GM21576 (cell line): Measurements from ENCODE around the gene STIM2.
"Not testable (repeated sequence)": the region's sequence is repeated elsewhere in the genome, so short reads cannot be mapped to it uniquely, and the experiment has no call there.

Experiments used
- ATAC-seq: cut with Tn5 transposase; IDR thresholded peaks from one replicate; pipeline ENCODE4 v1.9.1; 2021; ENCODE audit warnings: mild to moderate bottlenecking, moderate library complexity; ENCODE audit not compliant: unreplicated experiment

STIM2 gene

GRCh38 chr4:26860157-26860921 is at the start of gene STIM2:
TSS of gene STIM2 (plus strand) at chr4:26860841.
- peak; percentile 55 for ATAC-seq

GRCh38 chr4:26811571-26811970 is 49.1 kb upstream of the STIM2 start:
- not testable (repeated sequence) for ATAC-seq

- ATAC-seq, result no peak
These were observed 48.5 kb upstream of the STIM2 start for GRCh38 chr4:26812049-26812714.

GRCh38 chr4:26813698-26814097 is 46.9 kb upstream of the STIM2 start:
- no peak for ATAC-seq

GRCh38 chr4:26815199-26815598 is 45.4 kb upstream of the STIM2 start:
- ATAC-seq, result no peak

- ATAC-seq, result no peak
These were observed 44.9 kb upstream of the STIM2 start for GRCh38 chr4:26815706-26816105.

- ATAC-seq, result no peak
These were observed 41.6 kb upstream of the STIM2 start for GRCh38 chr4:26819026-26819425.

GRCh38 chr4:26819478-26820095 is 41.1 kb upstream of the STIM2 start:
- no peak for ATAC-seq

GRCh38 chr4:26820346-26820745 is 40.3 kb upstream of the STIM2 start:
- no peak for ATAC-seq

GRCh38 chr4:26821031-26821430 is 39.6 kb upstream of the STIM2 start:
- ATAC-seq, result no peak

- no peak for ATAC-seq
These were observed 38.8 kb upstream of the STIM2 start for GRCh38 chr4:26821677-26822503.

GRCh38 chr4:26822546-26822945 is 38.1 kb upstream of the STIM2 start:
- peak; percentile 54 for ATAC-seq

GRCh38 chr4:26822974-26823373 is 37.7 kb upstream of the STIM2 start:
- ATAC-seq, result not testable (repeated sequence)

GRCh38 chr4:26823583-26823982 is 37.1 kb upstream of the STIM2 start:
- no peak for ATAC-seq

- no peak for ATAC-seq
These were observed 36.0 kb upstream of the STIM2 start for GRCh38 chr4:26824667-26825066.

GRCh38 chr4:26826721-26827120 is 33.9 kb upstream of the STIM2 start:
- ATAC-seq, result peak; percentile 87

GRCh38 chr4:26827336-26827735 is 33.3 kb upstream of the STIM2 start:
- ATAC-seq, result not testable (repeated sequence)

- no peak for ATAC-seq
These were observed 32.8 kb upstream of the STIM2 start for GRCh38 chr4:26827798-26828197.

- ATAC-seq, result no peak
These were observed 31.6 kb upstream of the STIM2 start for GRCh38 chr4:26829018-26829417.

GRCh38 chr4:26830033-26830432 is 30.6 kb upstream of the STIM2 start:
- no peak for ATAC-seq

- ATAC-seq, result no peak
These were observed 29.9 kb upstream of the STIM2 start for GRCh38 chr4:26830701-26831100.
